Midbrain (tissue), 1 donor: ENCODE measurements around the gene ATP8A2.

Experiments
- DNase-seq: peaks from one replicate; lab custom pipeline; 2025; lab: John Stamatoyannopoulos, UW

The ATP8A2 gene

DNA sequence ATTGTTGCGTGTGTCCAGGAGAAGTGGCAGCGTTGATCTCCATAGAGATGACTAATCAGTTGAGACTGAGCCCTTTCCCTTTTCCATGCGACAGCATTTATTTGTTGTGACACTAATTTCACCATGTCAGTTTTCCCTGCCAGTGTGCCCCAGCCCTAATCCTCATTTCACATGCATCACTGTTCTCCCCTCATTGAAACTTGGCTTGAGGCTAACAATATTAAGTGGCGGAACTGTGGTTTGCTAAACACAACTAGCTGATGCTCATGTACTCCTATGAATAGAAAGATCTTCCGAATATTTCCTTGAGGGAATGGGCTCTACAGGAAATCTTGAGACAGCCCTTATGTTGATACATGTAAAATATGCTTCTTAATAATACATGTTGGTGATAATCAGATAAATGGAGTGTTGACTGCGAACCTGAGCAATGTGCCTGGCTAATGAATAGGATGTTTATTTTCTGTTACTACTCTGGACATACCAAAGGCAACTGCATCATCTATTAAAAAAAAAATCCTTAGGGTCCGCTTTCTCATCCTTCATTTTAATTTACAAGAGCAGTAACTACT lies 258.6 kb downstream of the ATP8A2 start:
- DNase-seq: no peak

DNA sequence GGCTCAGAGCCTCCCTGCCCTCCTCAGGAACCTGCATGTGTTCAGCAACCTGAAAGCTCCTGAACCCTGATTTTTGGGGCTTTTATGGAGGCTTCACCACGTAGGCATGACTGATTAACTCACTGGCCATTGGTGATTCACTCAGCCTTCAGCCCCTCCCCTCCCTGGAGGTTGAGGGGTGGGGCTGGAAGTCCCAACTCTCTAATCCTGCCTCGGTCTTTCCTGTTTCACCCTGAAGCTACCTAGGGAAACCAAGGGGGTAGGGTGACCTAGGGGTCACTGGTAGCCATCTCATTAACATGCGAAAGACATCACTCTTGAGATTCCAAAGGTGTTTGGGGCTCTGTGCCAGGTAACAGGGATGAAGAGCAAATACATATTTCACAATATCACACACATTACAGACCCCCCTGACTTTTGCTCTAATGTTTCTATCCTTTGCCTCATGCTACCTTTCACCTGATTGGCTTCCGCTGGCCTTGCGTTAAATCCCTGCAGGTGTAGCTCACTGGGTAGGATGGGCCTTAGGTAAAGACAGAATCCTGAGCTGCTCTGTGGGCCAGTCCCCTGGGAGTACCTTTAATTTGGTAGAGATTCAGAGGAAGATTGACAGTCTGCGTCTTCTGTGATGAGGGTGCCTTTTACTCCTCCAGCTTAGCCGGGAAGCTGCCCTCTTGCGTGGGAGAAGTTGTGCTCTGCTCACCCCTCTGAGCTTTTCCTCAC lies 260.6 kb downstream of the ATP8A2 start:
- no peak for DNase-seq

DNA sequence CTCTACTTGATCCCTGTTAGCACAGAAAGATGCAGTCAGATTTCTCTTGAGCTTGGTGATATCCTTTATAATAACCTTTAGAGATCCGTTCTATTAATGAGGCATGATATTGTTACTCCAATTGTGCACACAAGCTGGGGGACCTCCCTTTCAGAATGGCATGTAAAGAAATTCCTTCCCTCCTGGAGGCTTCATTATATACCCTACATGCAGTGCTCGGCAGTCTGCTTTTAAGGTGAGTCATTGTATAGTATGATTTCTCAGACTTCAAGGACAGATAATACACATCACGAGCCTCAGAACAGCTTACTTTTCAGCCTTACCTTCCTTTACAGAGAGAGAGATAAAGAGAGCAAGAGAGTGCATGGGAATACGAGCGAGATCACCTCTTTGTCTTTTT lies 261.3 kb downstream of the ATP8A2 start:
- no peak for DNase-seq

DNA sequence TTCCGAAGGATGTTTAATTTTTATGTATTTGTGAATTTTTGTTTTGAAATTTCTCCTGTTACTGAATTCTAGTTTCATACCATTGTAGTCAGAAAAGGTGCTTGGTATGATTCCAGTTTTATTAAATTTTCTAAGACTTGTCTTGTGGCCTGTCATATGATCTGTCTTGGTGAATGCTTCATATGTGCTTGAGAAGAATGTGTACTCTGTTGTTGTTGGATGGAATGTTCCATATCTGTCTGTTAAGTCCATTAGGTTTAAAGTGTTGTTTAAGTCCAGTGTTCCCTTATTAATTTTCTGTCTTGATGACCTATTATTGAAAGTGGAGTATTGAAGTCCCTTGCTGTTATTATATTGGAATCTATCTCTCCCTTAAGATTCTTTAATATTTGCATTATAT lies 273.9 kb downstream of the ATP8A2 start:
- no peak for DNase-seq

DNA sequence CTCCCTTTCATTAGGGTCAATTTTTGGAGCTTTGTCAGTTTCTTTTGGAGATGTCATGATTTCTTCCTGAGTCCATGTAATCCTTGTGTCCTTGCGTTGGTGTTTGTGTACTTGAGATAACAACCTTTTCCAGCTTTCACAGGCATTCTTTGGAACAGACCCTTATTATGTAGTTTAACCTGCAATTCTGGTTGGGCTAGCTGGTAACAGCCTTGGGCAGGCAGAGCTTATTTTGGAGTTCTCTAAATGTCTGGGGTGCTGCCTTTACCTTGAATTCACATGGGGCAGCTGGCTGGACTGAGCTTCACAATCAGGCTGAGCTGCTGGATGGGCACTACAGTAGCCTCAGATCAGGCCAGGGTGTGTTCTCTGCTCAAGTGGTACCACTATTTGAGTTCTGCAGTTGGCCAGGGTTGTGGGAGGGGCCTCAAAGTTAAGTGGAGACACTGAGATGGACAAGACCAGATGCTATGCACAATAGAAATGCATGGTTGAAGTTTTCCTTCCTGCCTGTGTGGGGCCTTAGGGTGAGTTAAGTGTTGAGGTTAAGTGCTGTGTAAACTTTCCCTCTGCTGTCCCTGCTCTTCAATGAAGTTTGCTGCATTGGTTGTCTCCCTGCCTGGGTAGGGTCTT lies 277.3 kb downstream of the ATP8A2 start:
- no peak for DNase-seq

DNA sequence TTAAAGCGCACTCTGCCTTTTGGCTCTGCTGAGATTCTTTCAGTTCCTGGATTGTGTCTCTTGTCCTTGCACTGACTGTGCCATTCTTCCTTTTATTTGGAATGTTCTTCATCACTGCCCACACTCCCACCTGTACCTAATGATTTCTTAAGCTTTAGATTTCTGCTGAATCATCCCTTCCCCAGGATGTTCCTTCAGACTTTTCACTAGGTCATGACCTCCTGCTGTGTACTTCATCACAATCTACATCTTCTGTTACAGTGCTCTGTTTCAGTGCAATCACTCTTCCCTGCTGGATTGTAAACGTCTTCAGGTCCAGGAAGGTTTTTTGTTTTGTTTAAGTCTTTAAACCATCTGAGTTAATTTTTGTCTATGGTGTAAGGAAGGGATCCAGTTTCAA lies 281.0 kb downstream of the ATP8A2 start:
- no peak for DNase-seq

DNA sequence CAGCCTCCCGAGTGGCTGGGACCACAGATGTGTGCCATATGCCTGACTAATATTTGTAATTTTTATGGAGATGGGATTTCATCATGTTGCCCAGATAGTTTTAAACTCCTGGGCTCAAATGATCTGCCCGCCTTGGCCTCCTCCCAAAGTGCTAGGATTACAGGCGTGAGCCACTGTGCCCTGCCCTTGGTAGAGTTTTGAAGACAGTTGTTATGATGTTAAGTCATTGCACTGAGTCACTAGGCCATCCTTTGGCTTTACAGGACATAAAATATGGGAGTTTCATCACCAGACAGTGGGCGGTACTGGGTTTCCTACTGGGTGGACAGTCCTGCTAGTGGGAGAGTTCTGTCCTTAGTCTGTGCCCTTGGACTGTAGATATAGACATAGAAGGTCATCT lies 282.5 kb downstream of the ATP8A2 start:
- DNase-seq: no peak

DNA sequence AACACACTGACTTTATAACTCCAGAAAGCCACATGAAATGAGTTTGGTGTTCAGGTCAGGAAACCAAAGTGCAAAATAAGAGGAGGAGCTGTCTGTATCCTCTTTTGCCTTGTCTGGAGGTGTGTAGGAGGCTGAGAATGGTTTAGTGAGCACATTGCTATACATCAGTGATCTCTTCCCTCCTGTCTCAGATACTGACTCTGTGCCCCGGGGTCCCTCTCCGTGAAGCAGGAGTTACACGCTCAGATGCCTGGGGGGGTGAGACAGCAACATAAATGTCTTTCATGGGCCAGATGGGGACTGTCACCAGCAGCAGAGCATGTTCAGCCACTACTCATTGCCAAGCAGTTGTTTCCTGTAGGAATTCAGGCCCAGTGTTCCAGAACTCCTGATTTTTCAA lies 285.4 kb downstream of the ATP8A2 start:
- DNase-seq: no peak

DNA sequence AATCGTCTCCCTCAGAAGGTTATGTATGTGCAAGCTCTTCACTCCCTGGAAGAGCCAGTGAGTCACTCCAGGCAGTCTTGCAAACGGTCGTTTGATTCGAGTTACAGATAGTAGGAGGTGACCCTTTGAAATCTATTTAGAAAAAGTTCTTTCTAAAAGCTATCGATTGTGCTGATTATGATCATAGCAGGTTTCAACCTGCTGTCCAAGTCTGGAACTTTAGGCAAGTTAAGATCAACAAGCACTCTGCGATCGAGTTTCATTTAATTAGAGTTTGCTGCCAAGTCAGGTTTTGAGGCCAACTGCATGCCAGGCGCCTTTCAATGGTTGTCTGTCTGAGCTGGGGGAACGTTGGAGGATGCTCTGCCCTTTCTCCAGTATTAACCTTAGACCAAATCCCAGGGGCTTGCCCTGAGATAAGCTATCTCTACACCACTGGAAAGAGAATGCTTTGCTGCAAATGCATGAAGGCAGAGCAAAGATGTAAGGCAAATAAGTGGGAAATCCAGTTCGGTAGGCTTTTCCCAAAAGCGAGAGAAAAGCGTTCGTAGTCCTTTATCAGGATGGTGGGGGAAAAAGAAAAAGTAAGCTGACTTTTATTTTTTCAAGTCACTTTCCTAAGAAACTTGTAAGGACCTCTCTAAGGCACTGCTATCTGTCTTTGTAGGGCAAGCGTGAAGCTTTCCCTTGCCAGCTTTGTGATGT lies 287.5 kb downstream of the ATP8A2 start:
- no peak for DNase-seq

DNA sequence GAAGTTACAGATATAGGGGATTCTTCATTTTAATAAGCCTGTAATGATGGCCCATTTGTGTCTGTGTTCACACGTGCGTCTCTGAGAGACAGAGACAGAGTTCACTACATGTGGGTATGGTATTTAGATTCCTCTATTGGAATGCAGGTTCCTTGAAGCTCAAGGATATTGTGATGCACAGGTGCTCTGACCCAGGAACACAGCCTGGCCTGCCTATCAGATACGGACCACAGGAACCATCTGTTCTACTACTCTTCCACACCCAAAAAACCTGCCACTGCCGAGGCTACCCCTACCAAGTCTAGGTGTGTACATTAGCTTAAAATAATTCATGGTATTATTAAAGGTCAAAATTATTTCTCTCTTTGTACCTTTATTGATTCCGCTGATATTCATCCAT lies 289.2 kb downstream of the ATP8A2 start:
- no peak for DNase-seq

DNA sequence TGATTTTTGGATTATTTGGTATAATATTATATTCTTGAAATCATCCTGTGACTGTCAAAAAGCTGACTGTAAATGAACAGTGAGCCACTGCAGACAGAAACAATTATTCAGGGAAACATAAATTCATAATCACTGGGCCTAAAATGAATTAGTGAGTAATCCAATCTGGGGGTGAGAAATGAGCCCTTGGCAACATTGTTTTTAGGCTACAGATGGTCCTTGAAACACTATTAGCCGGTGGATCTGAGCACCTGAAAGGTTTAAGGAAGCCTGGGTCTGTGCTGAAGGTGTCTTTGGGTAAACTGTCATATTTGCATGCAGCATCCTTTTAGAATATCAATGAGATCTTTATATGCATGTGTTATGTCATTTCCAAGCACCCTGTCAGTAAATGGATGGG lies 290.7 kb downstream of the ATP8A2 start:
- no peak for DNase-seq

DNA sequence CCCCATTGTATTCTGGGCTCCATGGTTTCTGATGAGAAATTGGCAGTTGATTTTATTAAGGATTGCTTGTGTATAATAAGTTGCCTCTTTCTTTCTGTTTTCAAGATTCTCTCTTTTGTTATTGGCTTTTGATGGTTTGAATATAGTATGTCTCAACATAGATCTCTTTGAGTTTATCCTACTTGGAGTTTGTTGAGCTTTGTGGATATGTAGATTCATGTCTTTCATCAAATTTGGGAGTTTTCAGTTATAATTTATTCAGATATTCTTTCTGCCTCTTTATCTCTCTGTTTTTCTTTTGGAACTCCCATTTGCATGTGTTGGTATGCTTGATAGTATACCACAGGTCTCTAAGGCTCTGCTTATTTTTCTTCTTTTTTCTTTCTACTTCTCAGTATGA lies 296.6 kb downstream of the ATP8A2 start:
- no peak for DNase-seq

DNA sequence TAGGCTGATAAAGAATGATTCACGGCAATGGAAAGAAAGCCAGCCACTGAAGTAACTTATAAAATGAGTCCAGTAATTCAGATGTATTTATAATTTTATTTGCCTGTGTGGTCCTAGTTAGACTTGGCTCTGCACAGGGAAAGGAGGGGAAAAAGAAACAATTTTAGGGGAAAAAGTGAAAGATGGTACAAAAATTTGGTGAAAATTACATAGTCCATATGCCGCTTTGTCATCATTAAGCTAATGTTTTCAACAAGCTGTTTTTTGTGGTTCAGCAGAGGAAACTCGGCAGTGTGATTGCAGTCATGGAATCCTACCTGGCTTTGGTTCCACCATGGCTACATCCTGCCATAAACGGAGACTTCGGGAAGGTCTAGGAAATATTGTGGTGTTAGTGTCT lies 301.9 kb downstream of the ATP8A2 start:
- no peak for DNase-seq

DNA sequence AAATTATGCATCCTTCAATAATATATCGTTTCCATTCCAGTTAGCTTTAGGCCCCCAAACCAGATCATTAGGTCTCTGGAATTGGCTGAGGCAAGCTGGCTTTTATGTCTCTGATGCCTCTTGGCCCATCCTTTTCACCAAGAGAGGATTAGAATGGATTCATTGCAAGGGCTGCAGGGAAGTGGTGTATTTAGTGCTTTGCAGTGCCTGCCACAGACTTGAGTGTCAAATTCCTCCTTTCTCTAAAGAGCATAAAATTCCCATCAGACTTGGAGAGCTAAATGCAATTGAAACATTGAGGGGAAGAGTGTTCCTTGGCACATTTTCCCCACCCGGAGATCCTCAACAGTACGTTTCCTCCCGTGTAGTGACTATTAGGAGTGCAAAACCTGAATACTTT lies 302.6 kb downstream of the ATP8A2 start:
- DNase-seq: no peak

DNA sequence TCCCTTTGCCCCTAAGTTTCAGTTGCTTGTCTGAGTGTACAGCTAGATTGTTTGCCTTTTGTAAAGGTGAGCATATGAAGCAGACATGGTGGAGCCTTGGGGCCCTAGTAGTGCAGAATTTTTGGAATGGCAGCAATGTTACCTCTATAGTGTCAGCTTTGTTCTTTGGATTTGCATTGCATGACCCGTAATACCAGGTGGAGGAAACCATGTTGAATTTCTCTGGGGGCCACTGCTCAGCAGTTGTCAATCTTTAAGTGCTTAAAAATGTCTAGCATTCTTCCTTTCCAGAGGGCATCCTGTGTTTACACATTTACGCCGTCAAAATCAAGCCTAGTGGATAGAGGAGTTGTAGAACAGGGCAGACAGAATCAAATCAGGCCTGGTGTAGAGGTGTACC lies 303.3 kb downstream of the ATP8A2 start:
- no peak for DNase-seq

DNA sequence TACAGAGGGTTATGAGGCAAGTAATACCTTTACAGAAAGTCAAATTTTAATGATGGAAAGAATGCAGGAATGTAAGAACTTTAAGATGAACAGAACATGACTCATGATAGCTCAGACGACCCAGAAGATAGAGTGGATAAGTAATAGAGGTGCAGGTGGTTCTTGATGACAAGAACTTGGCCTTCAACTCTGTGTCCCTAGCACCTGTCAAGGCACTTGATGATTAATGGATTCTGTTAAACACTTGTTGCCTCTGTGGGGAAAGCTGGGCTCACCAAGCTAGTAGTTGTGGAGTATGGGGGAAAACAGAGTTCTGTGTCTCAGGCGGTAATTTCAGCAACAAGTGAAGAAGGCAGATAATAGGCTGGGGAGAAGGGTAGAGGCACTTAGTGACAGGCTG lies 306.2 kb downstream of the ATP8A2 start:
- DNase-seq: no peak

DNA sequence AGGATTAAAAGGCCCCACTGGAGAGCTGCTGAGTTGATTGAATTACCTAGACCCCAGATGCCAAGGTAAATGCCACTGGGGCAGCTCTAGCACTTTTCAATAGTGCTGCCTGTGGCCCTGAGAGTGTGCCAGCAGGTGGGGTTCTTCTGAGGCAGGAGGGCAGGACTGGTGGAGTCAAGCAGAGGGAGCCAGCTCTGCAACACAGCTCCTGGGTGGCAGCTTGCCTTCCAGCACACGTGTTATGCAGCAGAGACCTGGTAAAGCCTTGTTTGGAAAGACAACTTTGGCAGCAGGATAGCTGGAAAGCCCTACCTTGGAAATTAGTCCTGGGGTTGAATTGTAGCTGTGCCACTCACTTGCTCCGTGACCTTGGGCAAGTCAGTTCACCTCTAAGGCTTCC lies 306.6 kb downstream of the ATP8A2 start:
- DNase-seq: no peak

DNA sequence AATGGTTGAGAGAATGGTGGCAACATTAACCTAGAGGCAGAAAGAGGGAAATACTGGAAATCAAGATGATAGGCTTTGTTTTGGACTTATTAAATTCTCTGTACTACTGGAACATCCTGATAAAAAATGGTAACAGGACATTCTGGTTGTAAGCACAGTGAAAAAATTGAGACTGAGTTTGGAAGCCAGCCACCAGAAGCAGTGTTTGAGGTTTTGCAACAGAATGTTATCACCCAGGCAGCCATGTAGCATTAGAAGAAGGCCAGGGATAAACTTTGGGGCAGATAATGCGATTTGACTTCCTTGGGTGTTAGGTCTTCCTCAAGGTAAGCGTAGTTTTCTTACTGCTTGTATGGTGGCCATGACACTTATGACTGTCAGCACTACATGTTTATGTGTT lies 307.4 kb downstream of the ATP8A2 start:
- DNase-seq: no peak

DNA sequence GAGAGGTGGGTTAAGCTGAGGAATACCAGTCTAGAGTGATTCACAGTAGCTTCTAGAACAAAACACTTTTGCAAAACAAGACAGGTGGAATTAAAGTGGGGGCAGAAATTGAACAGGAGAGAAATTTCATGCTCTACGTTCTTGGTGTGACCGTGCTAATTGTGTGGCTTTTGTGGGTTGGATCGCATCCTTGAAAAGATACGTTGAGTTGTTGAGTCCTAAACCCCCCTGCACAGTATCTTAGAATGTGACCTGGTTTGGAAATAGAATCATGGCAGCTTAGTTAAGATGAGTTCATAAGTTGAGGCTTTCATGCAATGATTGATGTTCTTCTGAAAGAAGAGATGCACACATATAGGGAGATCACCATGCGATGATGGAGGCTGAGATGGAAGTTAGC lies 308.2 kb downstream of the ATP8A2 start:
- no peak for DNase-seq

DNA sequence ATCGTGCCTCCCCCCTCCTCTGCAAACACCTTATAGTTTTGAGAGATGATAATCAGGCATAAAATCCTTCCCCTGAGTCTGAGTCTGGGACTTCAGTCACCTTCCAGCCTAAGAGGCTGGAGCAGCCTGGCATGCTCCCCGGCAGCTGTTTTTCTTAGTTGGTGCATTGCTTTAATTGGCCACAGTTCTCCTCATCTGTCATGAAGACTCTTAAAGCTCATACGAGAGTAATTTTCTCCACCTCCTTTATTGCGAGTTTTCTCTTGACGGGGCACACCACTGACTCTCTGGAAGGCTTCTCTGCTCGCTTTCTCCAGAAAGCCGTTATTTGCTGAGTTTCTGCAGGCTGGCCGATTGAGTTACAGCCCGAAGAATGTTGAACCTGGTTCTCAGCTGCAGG lies 310.5 kb downstream of the ATP8A2 start:
- DNase-seq: no peak

DNA sequence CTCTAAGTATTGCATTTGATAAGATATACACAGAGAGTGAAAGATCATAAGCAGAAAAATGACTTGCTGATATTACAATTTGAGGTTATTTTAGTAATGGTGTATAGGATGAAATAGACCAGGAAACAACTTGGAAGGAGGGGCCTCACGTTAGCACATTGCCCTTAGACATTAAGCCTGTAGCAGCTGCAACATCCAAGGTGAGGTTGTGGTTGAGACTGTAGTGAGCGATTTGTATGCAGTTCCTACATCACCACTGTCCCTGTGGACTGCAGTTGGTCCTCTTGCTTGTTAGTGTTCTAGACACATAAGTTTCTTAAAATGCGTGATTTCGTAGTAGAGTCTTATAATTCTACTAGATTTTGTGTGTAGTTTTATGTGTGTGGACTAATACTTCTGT lies 311.3 kb downstream of the ATP8A2 start:
- no peak for DNase-seq

DNA sequence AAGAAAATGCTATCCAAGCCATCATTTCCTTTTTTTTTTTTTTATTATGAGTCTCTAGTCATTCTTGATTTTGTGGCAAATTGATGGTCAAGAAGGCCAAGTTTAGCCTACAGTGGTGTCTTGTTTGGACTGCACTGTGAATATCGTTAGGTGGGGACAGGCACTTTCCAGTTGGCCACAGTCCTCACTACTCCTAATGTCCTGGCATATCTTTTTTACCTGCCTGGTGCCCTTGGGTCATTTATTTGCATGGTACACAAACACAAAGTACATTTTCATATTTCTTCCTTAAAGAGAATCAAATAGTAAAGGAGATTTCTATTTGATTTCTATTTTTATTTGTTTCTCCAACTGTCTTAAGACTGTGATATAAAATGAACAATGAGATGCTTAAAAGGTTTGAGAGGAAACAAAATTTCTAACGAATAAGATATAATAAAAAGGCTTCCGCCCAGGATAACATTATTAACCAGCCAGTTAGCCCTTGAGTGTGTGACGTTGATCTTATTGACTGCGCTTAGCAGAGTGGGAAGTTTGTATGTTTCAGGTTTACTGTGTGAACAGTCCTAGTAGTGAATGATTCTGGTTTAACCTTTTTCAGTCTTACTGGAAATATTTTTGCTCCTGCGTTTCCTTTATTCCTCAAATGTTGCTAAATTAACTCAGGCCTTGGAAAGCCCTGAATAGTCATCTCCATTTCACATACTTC lies 312.0 kb downstream of the ATP8A2 start:
- no peak for DNase-seq

DNA sequence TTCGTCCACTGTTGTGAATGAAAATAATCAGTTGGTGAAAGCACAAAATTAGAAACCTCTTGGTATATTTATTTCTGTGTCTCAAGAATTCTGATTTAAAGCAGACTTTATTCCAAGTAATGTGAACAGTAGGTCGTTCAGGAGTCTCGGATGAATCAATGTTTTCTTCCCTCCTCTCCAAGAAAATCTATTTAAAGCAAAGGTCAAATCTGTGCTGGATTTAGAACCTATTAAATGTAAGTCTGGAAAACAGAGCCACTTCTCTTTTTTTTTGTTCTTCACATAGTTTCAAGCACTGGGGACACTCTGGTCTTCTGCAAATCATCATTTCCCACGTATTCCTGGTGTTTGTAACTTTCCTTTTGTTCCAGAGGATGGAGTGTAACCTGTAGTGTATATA lies 312.7 kb downstream of the ATP8A2 start:
- no peak for DNase-seq
